HepG2 (cell line): ENCODE data around the gene ALG1L2. TPM values are rescaled to one million over a fixed set of nuclear protein-coding genes. Genes with fewer than 3 reads are reported as not detected.

Experiments used
- AHR ChIP-seq: IDR thresholded peaks from 2 replicates; pipeline ENCODE4 v1.6.1; 2018; ENCODE audit warnings: missing genetic modification reagents, missing compliant biosample characterization
- BRCA1 ChIP-seq: sonication (generic); formaldehyde crosslinking; IDR thresholded peaks from 2 replicates; pipeline ENCODE4 v1.4.0; 2020; ENCODE audit warnings: missing genetic modification reagents
- GATAD1 ChIP-seq: IDR thresholded peaks from 2 replicates; pipeline ENCODE4 v1.6.1; 2016; ENCODE audit warnings: missing genetic modification reagents, missing compliant biosample characterization
- HOXA7 ChIP-seq: sonication (generic); formaldehyde crosslinking; IDR thresholded peaks from 2 replicates; pipeline ENCODE4 v1.8.1; 2022; ENCODE audit warnings: mild to moderate bottlenecking, missing genetic modification reagents, moderate library complexity
- KAT8 ChIP-seq: IDR thresholded peaks from 2 replicates; pipeline ENCODE4 v1.6.1; 2016; ENCODE audit warnings: missing genetic modification reagents, missing compliant biosample characterization
- MAF1 ChIP-seq: sonication (generic); formaldehyde crosslinking; IDR thresholded peaks from 2 replicates; pipeline ENCODE4 v1.5.0; 2020; ENCODE audit warnings: missing genetic modification reagents, borderline replicate concordance
- MAFK ChIP-seq, 2 experiments: IDR thresholded peaks in 1 of 2; conservative IDR thresholded peaks in 1 of 2; 2 replicates each; pipeline ENCODE4 v1.6.1; 2011; ENCODE audit warnings: improper control_type of control experiment in 2 of 2, low read length in 2 of 2
- MNT ChIP-seq: fragments of 450-650 bp; IDR thresholded peaks from 2 replicates; pipeline ENCODE4 v1.6.1; 2016
- NFIB ChIP-seq: sonication (generic); formaldehyde crosslinking; IDR thresholded peaks from 2 replicates; pipeline ENCODE4 v1.9.0; 2021; ENCODE audit warnings: missing genetic modification reagents, mild to moderate bottlenecking, borderline replicate concordance
- POLR2A ChIP-seq, 2 experiments: IDR thresholded peaks; 2 replicates each; pipeline ENCODE4 v1.6.1; 2011; ENCODE audit warnings: low read depth in 2 of 2, low read length in 2 of 2, mild to moderate bottlenecking in 1 of 2, moderate library complexity in 1 of 2; ENCODE audit not compliant: insufficient read depth in 1 of 2
- RFX1 ChIP-seq: fragments of 450-650 bp; IDR thresholded peaks from 2 replicates; pipeline ENCODE4 v1.6.1; 2017
- SMAD9 ChIP-seq: sonication (generic); formaldehyde crosslinking; IDR thresholded peaks from 2 replicates; pipeline ENCODE4 v1.5.1; 2020; ENCODE audit warnings: mild to moderate bottlenecking, missing genetic modification reagents
- SYNCRIP ChIP-seq: fragments of 200-400 bp; formaldehyde crosslinking; IDR thresholded peaks from 2 replicates; pipeline ENCODE4 v1.6.1; 2018; ENCODE audit warnings: mild to moderate bottlenecking, low read depth, low read length; ENCODE audit not compliant: insufficient read depth
- ZNF124 ChIP-seq: sonication (generic); formaldehyde crosslinking; IDR thresholded peaks from 2 replicates; pipeline ENCODE4 v1.4.0; 2020; ENCODE audit warnings: missing genetic modification reagents
- ZNF468 ChIP-seq: sonication (generic); formaldehyde crosslinking; IDR thresholded peaks from 2 replicates; pipeline ENCODE4 v1.8.0; 2022; ENCODE audit warnings: mild to moderate bottlenecking, moderate library complexity, missing genetic modification reagents
- ZNF552 ChIP-seq: sonication (generic); formaldehyde crosslinking; IDR thresholded peaks from 2 replicates; pipeline ENCODE4 v1.9.0; 2022; ENCODE audit warnings: missing genetic modification reagents, mild to moderate bottlenecking, borderline replicate concordance
- ZNF557 ChIP-seq: sonication (generic); formaldehyde crosslinking; IDR thresholded peaks from 2 replicates; pipeline ENCODE4 v1.4.0; 2020; ENCODE audit warnings: missing genetic modification reagents
- ZNF607 ChIP-seq: sonication (generic); formaldehyde crosslinking; IDR thresholded peaks from 2 replicates; pipeline ENCODE4 v1.5.1; 2020; ENCODE audit warnings: missing genetic modification reagents, mild to moderate bottlenecking, borderline replicate concordance
- polyA plus RNA-seq, 8 experiments: library from polyadenylated mRNA; depleted of rRNA in 3 of 8; stranded (reverse) in 7 of 8; unstranded in 1 of 8; fragments of >200 nt; fragmentation: Illumina TruSeq in 4 of 8; extraction: Trizol in 4 of 8; gene quantifications; 2 replicates each; pipeline versions ENCODE4 v1.2.1 to v1.2.3, GENCODE V29; 2011 to 2016; ENCODE audit warnings: low read depth in 4 of 8, missing spikeins in 1 of 8, mixed read lengths in 1 of 8; ENCODE audit not compliant: insufficient read depth in 1 of 8
- total RNA-seq, 5 experiments: library from RNA; depleted of rRNA; stranded (reverse); fragments of >200 nt; fragmentation: Illumina TruSeq; extraction: Trizol; gene quantifications; 2 replicates each; pipeline ENCODE4 v1.2.3, GENCODE V29; 2016; ENCODE audit warnings: low read depth in 1 of 5
- TF ChIP-seq, protein P1 (sequence below): sonication (generic); formaldehyde crosslinking; IDR thresholded peaks from 2 replicates; pipeline ENCODE4 v1.8.0; 2022; ENCODE audit warnings: mild to moderate bottlenecking, missing genetic modification reagents, moderate library complexity
- TF ChIP-seq, protein P2 (sequence below): sonication (generic); formaldehyde crosslinking; IDR thresholded peaks from 2 replicates; pipeline ENCODE4 v1.8.1; 2022; ENCODE audit warnings: low read depth, mild to moderate bottlenecking, missing genetic modification reagents
- TF ChIP-seq, protein P3 (sequence below): sonication (generic); formaldehyde crosslinking; IDR thresholded peaks from 2 replicates; pipeline ENCODE4 v1.5.1; 2020; ENCODE audit warnings: missing genetic modification reagents, mild to moderate bottlenecking, borderline replicate concordance
- TF ChIP-seq, protein P4 (sequence below): sonication (generic); formaldehyde crosslinking; IDR thresholded peaks from 2 replicates; pipeline ENCODE4 v1.5.0; 2020; ENCODE audit warnings: missing genetic modification reagents

The ALG1L2 gene
- total and polyA plus RNA-seq, 2 of the 13 experiments (the other 11 are each of a cell fraction or from before 2014, with no cell fraction given), result 0.13 to 0.55 TPM

DNA sequence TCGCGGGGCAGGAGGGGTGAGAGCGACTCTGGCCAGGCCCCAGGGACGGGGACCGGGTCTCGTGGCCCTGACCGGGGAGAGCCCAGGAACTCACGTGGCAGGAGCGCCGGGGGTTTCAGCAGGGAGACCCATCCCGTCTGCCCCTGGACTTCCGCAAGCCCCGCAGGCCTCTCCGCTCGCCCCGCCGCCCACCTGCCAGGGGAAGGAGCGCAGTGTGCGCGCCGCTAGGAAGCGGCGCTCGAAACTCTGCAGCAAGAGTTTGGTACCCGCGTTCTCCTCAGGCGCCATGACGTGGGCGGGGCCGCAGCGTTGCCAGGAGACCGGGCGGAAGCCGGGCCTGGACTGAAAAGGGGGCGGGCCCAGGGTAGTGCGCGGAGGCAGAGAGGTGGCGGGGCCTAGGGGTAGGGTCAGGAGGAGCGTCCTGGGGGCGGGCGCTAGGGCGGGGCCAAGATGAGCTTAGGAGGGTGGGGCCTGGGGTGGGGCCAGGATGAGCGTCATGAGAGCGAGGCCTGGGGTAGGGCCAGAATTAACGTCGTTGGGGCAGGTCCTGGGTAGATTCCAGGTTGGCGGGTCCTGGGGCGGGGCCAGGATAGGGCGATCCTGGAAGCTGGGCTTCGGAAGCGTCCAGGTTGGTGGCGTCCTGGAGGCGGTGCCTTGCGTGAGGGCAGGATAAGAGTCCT is 29.7 kb downstream of the ALG1L2 start (continued):
- TF ChIP-seq NFIB (CRISPR knock-in tag) (no peak), MNT (no peak), ZNF124 (CRISPR knock-in tag) (no peak), MAFK (conservative IDR thresholded peaks at IDR 0.05 in 1 of 2, IDR thresholded peaks at IDR 0.05 in 1 of 2; ENCODE audit: low read length in 2 of 2) (no peak), MAF1 (CRISPR knock-in tag) (no peak), BRCA1 (CRISPR knock-in tag) (no peak), AHR (CRISPR knock-in tag) (no peak), ZNF557 (CRISPR knock-in tag) (no peak), KAT8 (no peak), ZNF552 (no peak), SMAD9 (CRISPR knock-in tag) (no peak), SYNCRIP (no peak), HOXA7 (CRISPR knock-in tag) (no peak), RFX1 (peak; percentile 22; the same call in 1 of the 2 replicates), GATAD1 (CRISPR knock-in tag) (peak; percentile 68), ZNF468 (CRISPR knock-in tag) (no peak), ZNF607 (CRISPR knock-in tag) (no peak), POLR2A (IDR thresholded peaks at IDR 0.05; ENCODE audit: insufficient read depth in 1 of 2, low read depth in 2 of 2, low read length in 2 of 2) (peak in 1 of 2 experiments; percentile 67; a peak in 2 of 4 replicates)
- TF ChIP-seq, protein P1, sequence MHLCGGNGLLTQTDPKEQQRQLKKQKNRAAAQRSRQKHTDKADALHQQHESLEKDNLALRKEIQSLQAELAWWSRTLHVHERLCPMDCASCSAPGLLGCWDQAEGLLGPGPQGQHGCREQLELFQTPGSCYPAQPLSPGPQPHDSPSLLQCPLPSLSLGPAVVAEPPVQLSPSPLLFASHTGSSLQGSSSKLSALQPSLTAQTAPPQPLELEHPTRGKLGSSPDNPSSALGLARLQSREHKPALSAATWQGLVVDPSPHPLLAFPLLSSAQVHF (CRISPR knock-in tag), result no peak
- TF ChIP-seq, protein P2, sequence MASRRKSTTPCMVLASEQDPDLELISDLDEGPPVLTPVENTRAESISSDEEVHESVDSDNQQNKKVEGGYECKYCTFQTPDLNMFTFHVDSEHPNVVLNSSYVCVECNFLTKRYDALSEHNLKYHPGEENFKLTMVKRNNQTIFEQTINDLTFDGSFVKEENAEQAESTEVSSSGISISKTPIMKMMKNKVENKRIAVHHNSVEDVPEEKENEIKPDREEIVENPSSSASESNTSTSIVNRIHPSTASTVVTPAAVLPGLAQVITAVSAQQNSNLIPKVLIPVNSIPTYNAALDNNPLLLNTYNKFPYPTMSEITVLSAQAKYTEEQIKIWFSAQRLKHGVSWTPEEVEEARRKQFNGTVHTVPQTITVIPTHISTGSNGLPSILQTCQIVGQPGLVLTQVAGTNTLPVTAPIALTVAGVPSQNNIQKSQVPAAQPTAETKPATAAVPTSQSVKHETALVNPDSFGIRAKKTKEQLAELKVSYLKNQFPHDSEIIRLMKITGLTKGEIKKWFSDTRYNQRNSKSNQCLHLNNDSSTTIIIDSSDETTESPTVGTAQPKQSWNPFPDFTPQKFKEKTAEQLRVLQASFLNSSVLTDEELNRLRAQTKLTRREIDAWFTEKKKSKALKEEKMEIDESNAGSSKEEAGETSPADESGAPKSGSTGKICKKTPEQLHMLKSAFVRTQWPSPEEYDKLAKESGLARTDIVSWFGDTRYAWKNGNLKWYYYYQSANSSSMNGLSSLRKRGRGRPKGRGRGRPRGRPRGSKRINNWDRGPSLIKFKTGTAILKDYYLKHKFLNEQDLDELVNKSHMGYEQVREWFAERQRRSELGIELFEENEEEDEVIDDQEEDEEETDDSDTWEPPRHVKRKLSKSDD (CRISPR knock-in tag), result no peak
- TF ChIP-seq, protein P3, sequence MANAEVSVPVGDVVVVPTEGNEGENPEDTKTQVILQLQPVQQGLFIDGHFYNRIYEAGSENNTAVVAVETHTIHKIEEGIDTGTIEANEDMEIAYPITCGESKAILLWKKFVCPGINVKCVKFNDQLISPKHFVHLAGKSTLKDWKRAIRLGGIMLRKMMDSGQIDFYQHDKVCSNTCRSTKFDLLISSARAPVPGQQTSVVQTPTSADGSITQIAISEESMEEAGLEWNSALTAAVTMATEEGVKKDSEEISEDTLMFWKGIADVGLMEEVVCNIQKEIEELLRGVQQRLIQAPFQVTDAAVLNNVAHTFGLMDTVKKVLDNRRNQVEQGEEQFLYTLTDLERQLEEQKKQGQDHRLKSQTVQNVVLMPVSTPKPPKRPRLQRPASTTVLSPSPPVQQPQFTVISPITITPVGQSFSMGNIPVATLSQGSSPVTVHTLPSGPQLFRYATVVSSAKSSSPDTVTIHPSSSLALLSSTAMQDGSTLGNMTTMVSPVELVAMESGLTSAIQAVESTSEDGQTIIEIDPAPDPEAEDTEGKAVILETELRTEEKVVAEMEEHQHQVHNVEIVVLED (CRISPR knock-in tag), result peak; percentile 39; the same call in 1 of the 2 replicates
- TF ChIP-seq, protein P4, sequence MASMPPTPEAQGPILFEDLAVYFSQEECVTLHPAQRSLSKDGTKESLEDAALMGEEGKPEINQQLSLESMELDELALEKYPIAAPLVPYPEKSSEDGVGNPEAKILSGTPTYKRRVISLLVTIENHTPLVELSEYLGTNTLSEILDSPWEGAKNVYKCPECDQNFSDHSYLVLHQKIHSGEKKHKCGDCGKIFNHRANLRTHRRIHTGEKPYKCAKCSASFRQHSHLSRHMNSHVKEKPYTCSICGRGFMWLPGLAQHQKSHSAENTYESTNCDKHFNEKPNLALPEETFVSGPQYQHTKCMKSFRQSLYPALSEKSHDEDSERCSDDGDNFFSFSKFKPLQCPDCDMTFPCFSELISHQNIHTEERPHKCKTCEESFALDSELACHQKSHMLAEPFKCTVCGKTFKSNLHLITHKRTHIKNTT (CRISPR knock-in tag), result no peak
